Neural cell (in vitro differentiated cells): ENCODE data around the gene BRDT. TPM values are rescaled to one million over a fixed set of nuclear protein-coding genes. Genes with fewer than 3 reads are reported as not detected.

Experiments used
- H2AFZ ChIP-seq: fragments of 200-600, 300-800 bp; sonication (generic), shearing (Covaris generic); 2 replicates; pipeline ENCODE4 v1.6.0; 2014; ENCODE audit warnings: low read depth, mild to moderate bottlenecking, antibody characterized with exemption, low read length, moderate library complexity
- H3F3A ChIP-seq: fragments of 200-600 bp; shearing (Covaris generic); 2 replicates; pipeline ENCODE4 v1.6.1; 2016; ENCODE audit warnings: mild to moderate bottlenecking, moderate library complexity, mixed read lengths, antibody characterized with exemption, low read length; ENCODE audit not compliant: insufficient read depth, poor library complexity, severe bottlenecking
- H3K27ac ChIP-seq: fragments of 200-600, 300-800 bp; sonication (generic), shearing (Covaris generic); 2 replicates; pipeline ENCODE4 v1.5.1; 2014; ENCODE audit warnings: mild to moderate bottlenecking, low read length, moderate library complexity
- H3K27me3 ChIP-seq: fragments of 300-800, 200-600 bp; sonication (generic), shearing (Covaris generic); 2 replicates; pipeline ENCODE4 v1.6.0; 2014; ENCODE audit warnings: mild to moderate bottlenecking, low read depth, low read length, moderate library complexity; ENCODE audit not compliant: insufficient read depth
- H3K36me3 ChIP-seq: fragments of 300-800, 200-600 bp; sonication (generic), shearing (Covaris generic); 2 replicates; pipeline ENCODE4 v1.5.1; 2014; ENCODE audit warnings: mild to moderate bottlenecking, antibody characterized with exemption, low read length, moderate library complexity; ENCODE audit not compliant: insufficient read depth
- H3K4me2 ChIP-seq: fragments of 300-800, 200-600 bp; sonication (generic), shearing (Covaris generic); 2 replicates; pipeline ENCODE4 v1.6.0; 2014; ENCODE audit warnings: mild to moderate bottlenecking, low read length
- H3K4me3 ChIP-seq: fragments of 300-800, 200-600 bp; sonication (generic), shearing (Covaris generic); 2 replicates; pipeline ENCODE4 v1.5.1; 2014; ENCODE audit warnings: mild to moderate bottlenecking, low read length, moderate library complexity
- H3K79me2 ChIP-seq: fragments of 200-600 bp; shearing (Covaris generic); replicated peaks from 2 replicates; pipeline ENCODE4 v1.6.0; 2014; ENCODE audit warnings: mild to moderate bottlenecking, low read length, moderate library complexity; ENCODE audit not compliant: insufficient read depth
- H3K9ac ChIP-seq: fragments of 300-800, 200-600 bp; sonication (generic), shearing (Covaris generic); 2 replicates; pipeline ENCODE4 v1.6.1; 2016; ENCODE audit warnings: mild to moderate bottlenecking, low read length, mixed read lengths
- H3K9me2 ChIP-seq: fragments of 200-600 bp; shearing (Covaris generic); 2 replicates; pipeline ENCODE4 v1.6.1; 2016; ENCODE audit warnings: mild to moderate bottlenecking, low read length, mixed read lengths; ENCODE audit not compliant: insufficient read depth
- H3K9me3 ChIP-seq: fragments of 200-600, 300-800 bp; sonication (generic), shearing (Covaris generic); 2 replicates; pipeline ENCODE4 v1.6.1; 2016; ENCODE audit warnings: mild to moderate bottlenecking, mixed run types, low read length, moderate library complexity, mixed read lengths
- H4K20me1 ChIP-seq: fragments of 200-600 bp; shearing (Covaris generic); 2 replicates; pipeline ENCODE4 v1.6.1; 2016; ENCODE audit warnings: mild to moderate bottlenecking, mixed run types; ENCODE audit not compliant: insufficient read depth
- CTCF ChIP-seq: fragments of 450-650 bp; IDR thresholded peaks from 2 replicates; pipeline ENCODE4 v1.5.1; 2014; ENCODE audit warnings: antibody characterized with exemption, mild to moderate bottlenecking, moderate library complexity; ENCODE audit not compliant: poor library complexity, severe bottlenecking
- EP300 ChIP-seq: fragments of 450-650 bp; conservative IDR thresholded peaks from 2 replicates; pipeline ENCODE4 v1.6.1; 2014; ENCODE audit warnings: antibody characterized with exemption, mild to moderate bottlenecking, moderate library complexity; ENCODE audit not compliant: poor library complexity, severe bottlenecking
- EZH2 ChIP-seq: fragments of 200-600, 300-800 bp; shearing (Covaris generic), sonication (generic); IDR thresholded peaks from 2 replicates; pipeline ENCODE4 v1.6.1; 2014; ENCODE audit warnings: antibody characterized with exemption, low read length, borderline replicate concordance, mild to moderate bottlenecking; ENCODE audit not compliant: insufficient read depth, poor library complexity, severe bottlenecking
- MXI1 ChIP-seq: fragments of 450-650 bp; conservative IDR thresholded peaks from 2 replicates; pipeline ENCODE4 v1.6.1; 2014; ENCODE audit warnings: antibody characterized with exemption, mild to moderate bottlenecking; ENCODE audit not compliant: poor library complexity, severe bottlenecking
- POLR2AphosphoS5 ChIP-seq: IDR thresholded peaks from 2 replicates; pipeline ENCODE4 v1.6.1; 2012
- RAD21 ChIP-seq: fragments of 450-650 bp; conservative IDR thresholded peaks from 2 replicates; pipeline ENCODE4 v1.6.1; 2014; ENCODE audit warnings: antibody characterized with exemption, mild to moderate bottlenecking, moderate library complexity
- SMC3 ChIP-seq: fragments of 450-650 bp; conservative IDR thresholded peaks from 2 replicates; pipeline ENCODE4 v1.6.1; 2014; ENCODE audit warnings: antibody characterized with exemption, mild to moderate bottlenecking, moderate library complexity; ENCODE audit not compliant: poor library complexity
- TAF1 ChIP-seq: IDR thresholded peaks from 2 replicates; pipeline ENCODE4 v1.6.1; 2012; ENCODE audit warnings: low read depth
- polyA plus RNA-seq: library from polyadenylated mRNA; depleted of rRNA; stranded (reverse); fragments of >200 nt; gene quantifications from 2 replicates; pipeline ENCODE4 v1.2.3, GENCODE V29; 2014
- TF ChIP-seq, protein P1 (sequence below): IDR thresholded peaks from 2 replicates; pipeline ENCODE4 v1.6.1; 2012; ENCODE audit warnings: borderline replicate concordance

BRDT gene
- polyA plus RNA-seq, 1 donor from 2014 or later, result not detected

DNA sequence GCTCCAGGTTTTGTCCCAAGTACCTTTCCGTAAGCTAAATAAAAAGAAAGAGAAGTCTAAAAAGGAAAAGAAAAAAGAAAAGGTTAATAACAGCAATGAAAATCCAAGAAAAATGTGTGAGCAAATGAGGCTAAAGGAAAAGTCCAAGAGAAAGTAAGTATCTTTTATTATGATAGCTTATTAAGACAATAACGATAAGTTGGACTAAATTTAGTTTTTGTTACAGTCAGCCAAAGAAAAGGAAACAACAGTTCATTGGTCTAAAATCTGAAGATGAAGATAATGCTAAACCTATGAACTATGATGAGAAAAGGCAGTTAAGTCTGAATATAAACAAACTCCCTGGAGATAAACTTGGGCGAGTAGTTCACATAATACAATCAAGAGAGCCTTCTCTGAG lies 31.5 kb downstream of the BRDT start:
- Histone ChIP-seq H3K9me3 (no peaks in the 10 kb centered on the region), H2AFZ (no peak overlapping the region), H3F3A (no peaks in the 10 kb centered on the region), H3K27me3 (no peaks in the 10 kb centered on the region), H3K4me2 (no peak overlapping the region), H3K9ac (no peak overlapping the region), H3K36me3 (no peaks in the 10 kb centered on the region), H3K79me2 (no peaks in the 10 kb centered on the region), H3K27ac (no peak overlapping the region), H3K9me2 (no peaks in the 10 kb centered on the region), H4K20me1 (no peaks in the 10 kb centered on the region), H3K4me3 (no peak overlapping the region)
- TF ChIP-seq EZH2, result no peak
- no peak for TF ChIP-seq POLR2AphosphoS5
- no peak for TF ChIP-seq CTCF
- no peak for TF ChIP-seq RAD21
- TF ChIP-seq SMC3, result no peak
- TF ChIP-seq TAF1, result no peak

GRCh38 chr1:91981996-91982609 lies 32.9 kb downstream of the BRDT start:
- Histone ChIP-seq H3K79me2 (no peaks in the 10 kb centered on the region), H3K9me3 (no peaks in the 10 kb centered on the region), H3F3A (no peaks in the 10 kb centered on the region), H3K27me3 (no peaks in the 10 kb centered on the region), H4K20me1 (no peaks in the 10 kb centered on the region), H3K36me3 (no peaks in the 10 kb centered on the region), H2AFZ (no peak overlapping the region), H3K9me2 (no peaks in the 10 kb centered on the region), H3K4me2 (no peak overlapping the region), H3K27ac (no peak overlapping the region), H3K9ac (no peak overlapping the region), H3K4me3 (no peak overlapping the region)
- TF ChIP-seq EZH2, result no peak
- TF ChIP-seq, protein P1, sequence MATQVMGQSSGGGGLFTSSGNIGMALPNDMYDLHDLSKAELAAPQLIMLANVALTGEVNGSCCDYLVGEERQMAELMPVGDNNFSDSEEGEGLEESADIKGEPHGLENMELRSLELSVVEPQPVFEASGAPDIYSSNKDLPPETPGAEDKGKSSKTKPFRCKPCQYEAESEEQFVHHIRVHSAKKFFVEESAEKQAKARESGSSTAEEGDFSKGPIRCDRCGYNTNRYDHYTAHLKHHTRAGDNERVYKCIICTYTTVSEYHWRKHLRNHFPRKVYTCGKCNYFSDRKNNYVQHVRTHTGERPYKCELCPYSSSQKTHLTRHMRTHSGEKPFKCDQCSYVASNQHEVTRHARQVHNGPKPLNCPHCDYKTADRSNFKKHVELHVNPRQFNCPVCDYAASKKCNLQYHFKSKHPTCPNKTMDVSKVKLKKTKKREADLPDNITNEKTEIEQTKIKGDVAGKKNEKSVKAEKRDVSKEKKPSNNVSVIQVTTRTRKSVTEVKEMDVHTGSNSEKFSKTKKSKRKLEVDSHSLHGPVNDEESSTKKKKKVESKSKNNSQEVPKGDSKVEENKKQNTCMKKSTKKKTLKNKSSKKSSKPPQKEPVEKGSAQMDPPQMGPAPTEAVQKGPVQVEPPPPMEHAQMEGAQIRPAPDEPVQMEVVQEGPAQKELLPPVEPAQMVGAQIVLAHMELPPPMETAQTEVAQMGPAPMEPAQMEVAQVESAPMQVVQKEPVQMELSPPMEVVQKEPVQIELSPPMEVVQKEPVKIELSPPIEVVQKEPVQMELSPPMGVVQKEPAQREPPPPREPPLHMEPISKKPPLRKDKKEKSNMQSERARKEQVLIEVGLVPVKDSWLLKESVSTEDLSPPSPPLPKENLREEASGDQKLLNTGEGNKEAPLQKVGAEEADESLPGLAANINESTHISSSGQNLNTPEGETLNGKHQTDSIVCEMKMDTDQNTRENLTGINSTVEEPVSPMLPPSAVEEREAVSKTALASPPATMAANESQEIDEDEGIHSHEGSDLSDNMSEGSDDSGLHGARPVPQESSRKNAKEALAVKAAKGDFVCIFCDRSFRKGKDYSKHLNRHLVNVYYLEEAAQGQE, result no peak
- TF ChIP-seq TAF1, result no peak
- TF ChIP-seq SMC3, result no peak
- no peak for TF ChIP-seq EP300
- no peak for TF ChIP-seq CTCF
- TF ChIP-seq POLR2AphosphoS5, result no peak
- no peak for TF ChIP-seq MXI1
- no peak for TF ChIP-seq RAD21
